Lower leg skin (tissue), 4 donors: ENCODE measurements around the gene PIEZO2. TPM values are rescaled to one million over a fixed set of nuclear protein-coding genes. Genes with fewer than 3 reads are reported as not detected.

Source experiments
- DNase-seq, 2 donors: peaks; one replicate each; pipeline ENCODE4 v3.0.0-alpha.2; 2019; ENCODE audit warnings: low spot score in 2 of 2
- H3K4me3 ChIP-seq: fragments of 200-600 bp; sonication (generic); 2 replicates; pipeline ENCODE4 v1.5.1; 2017; ENCODE audit warnings: mild to moderate bottlenecking, low read depth; ENCODE audit not compliant: poor library complexity, severe bottlenecking
- POLR2A ChIP-seq, 2 donors: fragments of 450-650 bp; IDR thresholded peaks; one replicate each; pipeline ENCODE4 v1.6.1; 2016 to 2017; ENCODE audit warnings: antibody characterized with exemption in 2 of 2, mild to moderate bottlenecking in 1 of 2, moderate library complexity in 1 of 2
- WGBS, 2 donors: methylation state at CpG; one replicate each; pipeline ENCODE4 v1.1.5; 2018; 5-methylcytosine and 5-hydroxymethylcytosine counted together
- intact Hi-C: fragments of 100-400 bp; cut with DNase I; formaldehyde crosslinking; loops from one replicate; pipeline ENCODE4 v1.15.0; 2023; ENCODE audit warnings: low total_unique reads
- total RNA-seq, 4 donors: library from RNA; depleted of rRNA; stranded (reverse); fragments of >200 nt; gene quantifications; one replicate each; pipeline ENCODE4 v1.1.0, GENCODE V29; 2016
- TF ChIP-seq, protein P1 (sequence below), 3 donors: fragments of 450-650 bp; IDR thresholded peaks; one replicate each; pipeline ENCODE4 v1.5.1; 2016; ENCODE audit warnings: antibody characterized with exemption in 3 of 3, mild to moderate bottlenecking in 3 of 3, moderate library complexity in 2 of 3

Gene PIEZO2
- total RNA-seq, 4 donors from 2014 or later, result 0.30 to 1.8 (median 0.64) TPM

DNA sequence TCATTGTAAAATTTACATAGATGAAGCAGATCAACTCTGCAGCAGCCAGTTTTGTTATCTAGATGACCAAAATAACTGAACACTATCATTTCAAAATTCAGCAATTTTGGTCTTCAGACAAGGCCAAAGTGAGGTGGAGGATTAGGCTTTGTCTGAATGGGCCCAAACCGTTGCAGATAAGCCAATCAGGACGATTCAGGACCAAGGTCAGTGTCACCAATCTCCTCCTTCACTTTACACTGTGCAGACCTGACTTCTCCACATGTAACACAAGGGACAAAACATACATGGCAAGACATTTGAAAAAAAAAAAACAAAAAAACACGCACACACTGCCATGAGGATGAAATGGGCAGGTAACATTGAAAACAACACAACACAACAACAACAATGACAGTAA lies 412.4 kb downstream of the PIEZO2 start:
- whole genome bisulfite sequencing, 2 donors, result 51 to 63% methylated on average over 3 of the region's 3 CpGs
- no peak for TF ChIP-seq POLR2A (IDR thresholded peaks at IDR 0.05)
- TF ChIP-seq, protein P1, sequence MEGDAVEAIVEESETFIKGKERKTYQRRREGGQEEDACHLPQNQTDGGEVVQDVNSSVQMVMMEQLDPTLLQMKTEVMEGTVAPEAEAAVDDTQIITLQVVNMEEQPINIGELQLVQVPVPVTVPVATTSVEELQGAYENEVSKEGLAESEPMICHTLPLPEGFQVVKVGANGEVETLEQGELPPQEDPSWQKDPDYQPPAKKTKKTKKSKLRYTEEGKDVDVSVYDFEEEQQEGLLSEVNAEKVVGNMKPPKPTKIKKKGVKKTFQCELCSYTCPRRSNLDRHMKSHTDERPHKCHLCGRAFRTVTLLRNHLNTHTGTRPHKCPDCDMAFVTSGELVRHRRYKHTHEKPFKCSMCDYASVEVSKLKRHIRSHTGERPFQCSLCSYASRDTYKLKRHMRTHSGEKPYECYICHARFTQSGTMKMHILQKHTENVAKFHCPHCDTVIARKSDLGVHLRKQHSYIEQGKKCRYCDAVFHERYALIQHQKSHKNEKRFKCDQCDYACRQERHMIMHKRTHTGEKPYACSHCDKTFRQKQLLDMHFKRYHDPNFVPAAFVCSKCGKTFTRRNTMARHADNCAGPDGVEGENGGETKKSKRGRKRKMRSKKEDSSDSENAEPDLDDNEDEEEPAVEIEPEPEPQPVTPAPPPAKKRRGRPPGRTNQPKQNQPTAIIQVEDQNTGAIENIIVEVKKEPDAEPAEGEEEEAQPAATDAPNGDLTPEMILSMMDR (IDR thresholded peaks at IDR 0.05), result no peak
- DNase-seq, result no peak
- H3K4me3 ChIP-seq, result no peak overlapping the region
- intact Hi-C loops, result no loop called here

DNA sequence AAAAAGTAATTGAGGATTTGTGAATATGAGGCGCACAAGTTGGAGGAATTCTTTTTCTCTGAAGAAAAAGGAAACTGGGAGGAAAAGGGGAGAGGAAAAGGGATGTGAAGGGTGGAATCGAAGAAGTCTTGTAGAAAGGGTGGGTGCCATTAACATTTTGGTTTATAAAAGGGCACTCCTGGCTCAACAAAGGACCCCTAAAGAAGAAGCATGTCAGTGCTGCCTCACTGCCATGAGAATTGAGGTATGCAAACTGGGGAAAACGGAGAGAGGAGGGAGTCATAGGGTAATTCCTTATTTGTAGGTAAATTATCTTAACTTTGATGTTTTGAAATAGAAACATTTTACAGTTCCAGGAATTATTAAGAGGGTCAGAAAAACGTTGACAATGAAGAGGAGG lies 416.4 kb downstream of the PIEZO2 start:
- TF ChIP-seq, protein P1 (IDR thresholded peaks at IDR 0.05), result no peak
- no peak for TF ChIP-seq POLR2A (IDR thresholded peaks at IDR 0.05)
- H3K4me3 ChIP-seq, result no peak overlapping the region
- 45 to 46% methylated on average over 4 of the region's 4 CpGs for WGBS, 2 donors
- no peak for DNase-seq
- intact Hi-C loops, result no loop called here

DNA sequence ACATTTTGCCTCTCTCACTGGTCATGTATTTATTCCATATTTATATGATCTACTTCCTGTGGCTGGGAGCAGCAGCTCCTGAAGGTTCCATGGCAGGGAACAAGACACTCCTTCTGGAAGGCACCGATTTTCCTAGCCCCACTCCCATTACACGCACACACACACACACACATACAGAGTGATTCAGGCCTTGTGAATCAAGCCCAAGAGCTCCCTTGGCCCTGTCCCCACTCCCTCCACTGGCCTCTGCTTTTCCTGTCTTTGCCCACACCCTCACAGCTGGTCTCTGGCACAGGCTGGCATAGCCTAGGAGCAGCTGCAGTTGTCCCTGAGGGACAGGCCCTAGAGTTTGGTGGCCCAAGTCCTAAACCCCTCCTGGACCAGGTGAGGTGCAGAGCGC lies 421.9 kb downstream of the PIEZO2 start:
- TF ChIP-seq, protein P1 (IDR thresholded peaks at IDR 0.05), result no peak
- TF ChIP-seq POLR2A (IDR thresholded peaks at IDR 0.05), result no peak
- intact Hi-C loops, result no loop called here
- 64 to 74% methylated on average over 3 of the region's 3 CpGs for WGBS, 2 donors
- H3K4me3 ChIP-seq, result no peak overlapping the region
- DNase-seq, result no peak

DNA sequence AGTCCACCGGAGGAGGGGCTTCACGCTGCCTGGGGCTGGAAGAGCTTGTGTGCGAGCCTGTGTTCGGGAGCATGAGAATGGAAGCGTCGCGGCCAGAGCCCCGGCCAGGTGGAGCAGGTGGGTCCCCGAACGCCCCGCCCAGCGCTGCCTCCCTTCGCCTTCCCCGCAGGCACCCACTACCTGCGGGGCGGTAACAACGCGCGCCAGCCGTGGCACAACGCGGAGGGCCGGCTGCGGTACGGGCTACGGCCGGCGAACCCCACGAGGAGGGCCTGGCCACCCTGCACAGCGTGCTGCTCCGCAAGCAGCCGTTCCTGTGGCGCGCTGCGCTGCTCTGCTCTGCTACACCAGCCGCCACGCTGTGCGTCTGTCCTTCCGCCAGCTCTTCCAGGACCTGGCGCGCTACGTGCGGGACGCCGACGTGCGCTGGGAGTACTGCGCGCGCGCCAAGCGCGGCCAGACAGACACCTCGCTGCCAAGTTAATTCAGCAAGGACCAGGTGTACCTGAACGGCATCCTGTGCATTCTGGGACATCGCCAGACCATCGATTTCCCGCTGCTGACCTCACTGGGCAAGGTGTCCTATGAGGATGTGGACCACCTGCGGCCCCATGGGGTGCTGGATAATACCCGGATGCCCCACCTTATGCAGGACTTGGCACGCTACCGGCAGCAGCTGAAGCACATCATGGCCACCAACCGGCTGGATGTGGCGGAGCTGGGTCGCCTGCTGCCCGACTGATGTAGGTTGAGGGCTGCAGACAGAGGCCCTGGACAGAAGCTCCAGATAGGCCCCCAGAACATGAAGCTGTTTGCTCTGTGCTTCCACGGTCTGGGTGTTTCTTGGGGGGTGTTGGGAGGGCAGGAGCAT lies 422.9 kb downstream of the PIEZO2 start:
- DNase-seq, result no peak
- no peak for TF ChIP-seq POLR2A (IDR thresholded peaks at IDR 0.05)
- TF ChIP-seq, protein P1 (IDR thresholded peaks at IDR 0.05), result no peak
- intact Hi-C loops, result no loop called here
- no peak overlapping the region for H3K4me3 ChIP-seq
- WGBS, 2 donors, result 42 to 69% methylated on average over 42 to 45 of the region's 67 CpGs

DNA sequence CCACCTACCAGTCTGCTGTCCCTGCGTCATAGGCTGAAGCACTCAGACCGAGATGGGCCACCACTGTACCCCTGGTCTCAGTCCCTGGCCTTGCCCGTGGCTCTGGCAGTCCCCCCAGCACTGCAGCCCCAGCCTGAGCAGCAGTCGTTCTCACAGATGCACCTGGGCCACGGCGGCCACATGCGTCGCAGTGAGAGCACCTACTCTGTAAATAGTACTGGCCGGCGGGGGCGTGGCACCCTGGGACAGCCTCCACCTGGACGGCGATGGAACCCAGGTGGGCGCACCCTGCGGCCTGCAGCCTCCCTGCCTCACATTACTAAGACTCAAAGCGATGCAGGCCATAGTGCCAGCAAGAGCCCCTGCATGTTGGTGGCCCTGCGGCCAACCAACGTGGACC lies 424.7 kb downstream of the PIEZO2 start:
- intact Hi-C loops, result no loop called here
- no peak overlapping the region for H3K4me3 ChIP-seq
- no peak for DNase-seq
- 94% methylated on average over 15 to 18 of the region's 18 CpGs for WGBS, 2 donors
- TF ChIP-seq, protein P1 (IDR thresholded peaks at IDR 0.05), result no peak
- TF ChIP-seq POLR2A (IDR thresholded peaks at IDR 0.05), result no peak
